Measurements from ENCODE around the gene PKLR.
"Not testable (repeated sequence)": the region's sequence is repeated elsewhere in the genome, so short reads cannot be mapped to it uniquely, and the experiment has no call there.

PKLR gene

GRCh38 chr1:155254228-155254713 is 47.0 kb downstream of the PKLR start:
- DNase-seq: no peak

DNA sequence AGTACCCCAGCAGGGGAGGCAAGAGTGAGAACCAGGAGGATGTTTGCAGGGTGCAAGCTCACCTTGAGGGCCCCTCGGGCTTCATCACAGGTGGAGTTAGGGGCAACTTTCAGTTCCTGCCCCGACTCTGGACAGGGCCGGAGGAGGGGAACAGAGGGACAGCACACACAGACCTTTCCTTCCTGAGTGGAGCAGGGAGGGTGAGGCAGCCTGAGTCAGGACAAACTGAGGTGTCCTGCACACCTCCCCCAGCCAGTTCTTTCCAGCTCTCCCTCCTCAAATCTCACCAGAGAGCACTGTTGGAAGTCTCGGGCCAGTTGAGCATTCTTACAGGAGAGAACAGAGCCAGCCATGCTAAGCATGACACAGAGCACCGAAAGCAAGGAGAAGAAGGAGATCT is 47.4 kb downstream of the PKLR start:
- no peak for DNase-seq

GRCh38 chr1:155253208-155253607 is 48.0 kb downstream of the PKLR start:
- no peak for DNase-seq

GRCh38 chr1:155251566-155251965 is 49.7 kb downstream of the PKLR start:
- DNase-seq: no peak

GRCh38 chr1:155250633-155251449 is 50.4 kb downstream of the PKLR start:
- peak; percentile 95 for DNase-seq

DNA sequence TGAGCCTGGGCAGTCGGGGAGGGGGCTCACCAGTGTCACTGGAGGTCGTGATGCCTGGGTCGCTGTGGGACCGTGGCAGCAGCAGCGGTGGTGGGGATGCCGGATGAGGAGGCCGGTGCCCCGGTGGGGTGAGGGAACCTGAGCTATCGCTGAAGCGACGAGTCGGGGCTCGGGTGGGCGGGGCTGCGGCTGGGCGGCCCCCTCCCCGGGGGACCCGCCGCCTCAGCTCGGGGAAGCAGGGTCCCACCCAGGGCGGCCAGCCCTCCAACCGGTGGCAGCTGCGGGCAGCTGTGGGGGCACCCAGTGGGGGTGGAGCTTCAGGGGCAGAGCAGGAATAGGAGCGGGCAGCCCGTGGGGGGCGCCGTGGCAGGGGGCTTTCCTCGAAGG is 51.0 kb downstream of the PKLR start:
- DNase-seq: peak; percentile 24

DNA sequence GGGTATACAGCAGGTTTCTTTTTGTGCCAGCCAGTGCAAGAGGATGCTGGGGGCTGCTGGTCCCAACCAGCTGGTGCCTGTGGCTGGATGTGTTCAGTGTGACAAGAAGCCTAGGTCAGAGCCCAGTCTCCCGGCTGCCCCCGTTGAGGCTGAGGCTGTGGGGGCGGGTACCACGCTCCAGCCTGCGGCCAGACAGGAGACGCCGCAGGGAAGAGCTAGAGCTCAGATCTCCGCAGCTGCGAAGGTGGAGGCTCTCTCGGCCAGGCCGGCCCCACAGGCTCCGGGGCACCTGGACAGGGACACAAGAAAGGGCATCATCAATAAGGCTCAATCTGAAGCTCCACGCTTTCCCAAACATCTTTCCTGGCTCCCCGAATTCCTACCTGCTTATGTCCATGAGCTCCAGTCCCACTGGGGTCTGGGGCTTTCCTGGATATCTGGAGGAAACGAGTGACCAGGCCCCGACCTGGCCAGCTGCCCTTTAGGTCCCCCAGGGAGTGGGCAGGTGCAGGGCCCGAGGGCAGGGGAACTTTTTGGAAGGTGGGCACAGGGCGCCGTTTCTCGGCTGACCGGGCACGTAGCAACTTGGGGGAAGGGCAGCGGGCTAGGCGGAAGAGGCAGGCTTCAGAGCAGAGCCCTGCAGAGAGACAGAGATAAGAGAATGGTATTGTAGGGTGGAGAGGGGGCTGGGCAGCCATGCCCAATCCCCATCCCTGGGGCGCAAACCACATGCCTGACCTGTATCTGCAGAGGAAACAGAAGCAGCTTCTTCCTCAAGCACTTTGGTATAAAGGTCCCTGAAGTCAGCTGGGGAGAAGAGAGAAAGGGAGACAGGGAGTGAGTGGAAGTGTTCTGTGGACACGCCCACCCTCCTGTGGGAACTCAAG is 53.3 kb downstream of the PKLR start:
- no peak for DNase-seq

DNA sequence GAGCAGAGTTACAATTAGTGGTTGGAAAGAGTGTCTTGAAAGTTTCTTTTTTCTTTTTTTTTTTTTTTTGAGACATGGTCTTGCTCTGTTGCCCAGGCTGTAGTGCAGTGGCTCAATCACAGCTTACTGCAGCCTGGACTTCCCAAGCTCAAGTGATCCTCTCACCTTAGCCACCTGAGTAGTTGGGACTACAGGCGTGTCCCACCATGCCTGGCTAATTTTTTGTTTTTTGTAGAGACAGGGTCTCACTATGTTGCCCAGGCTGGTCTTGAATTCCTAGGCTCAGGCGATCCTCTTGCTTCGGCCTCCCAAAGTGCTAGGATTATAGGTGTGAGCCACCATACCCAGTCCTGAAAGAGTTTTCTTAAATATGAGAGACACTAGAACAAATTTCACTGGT is 54.4 kb downstream of the PKLR start:
- not testable (repeated sequence) for DNase-seq

DNA sequence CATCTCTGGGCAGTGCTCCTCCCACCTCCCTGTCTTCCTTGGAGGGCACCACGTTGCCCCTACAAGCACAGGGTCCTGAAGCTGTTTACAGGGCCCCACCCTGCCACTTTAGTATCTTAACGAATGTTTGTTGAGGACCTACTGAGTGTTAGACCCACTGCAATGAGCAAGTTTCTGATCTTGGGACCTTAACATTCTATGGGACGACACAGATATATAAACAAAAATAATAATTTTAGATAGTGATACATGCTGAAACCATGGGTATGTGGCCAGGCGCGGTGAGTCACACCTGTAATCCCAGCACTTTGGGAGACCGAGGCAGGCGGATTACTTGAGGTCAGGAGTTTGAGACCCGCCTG is 56.1 kb downstream of the PKLR start:
- no peak for DNase-seq

- DNase-seq: peak; percentile 98
These were observed 56.7 kb downstream of the PKLR start for GRCh38 chr1:155244368-155245162.

- DNase-seq: no peak
These were observed 58.4 kb downstream of the PKLR start for GRCh38 chr1:155242805-155243358.

GRCh38 chr1:155241841-155242264 is 59.4 kb downstream of the PKLR start:
- DNase-seq: peak; percentile 25

DNA sequence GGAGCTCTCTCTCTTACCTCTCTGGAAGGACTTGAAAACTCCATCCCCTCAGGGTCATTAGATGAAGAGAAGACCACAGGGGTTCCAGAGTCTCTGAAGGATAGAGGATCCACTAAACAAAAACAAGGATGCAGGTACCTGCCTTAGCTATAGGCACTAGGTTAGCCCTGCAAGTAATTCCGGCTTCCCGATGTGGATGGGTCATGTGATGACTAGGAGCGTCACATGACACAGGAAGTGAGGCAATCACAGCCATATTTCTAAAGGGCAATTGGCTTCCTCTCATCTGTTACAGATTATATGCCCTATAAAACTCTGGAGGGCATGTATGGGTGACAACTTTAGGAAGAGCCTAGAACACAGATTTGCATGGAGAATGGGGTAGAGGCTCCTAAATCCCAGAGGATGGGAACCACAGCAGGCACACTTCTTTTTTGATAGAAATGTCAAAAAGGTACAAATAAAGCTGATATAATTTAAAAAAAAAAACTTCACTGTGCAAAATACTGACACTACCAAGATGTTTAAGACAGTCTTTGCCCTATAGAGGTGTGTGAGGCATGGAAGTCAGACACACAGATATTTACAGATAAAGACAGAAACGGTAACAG is 60.1 kb downstream of the PKLR start:
- peak; percentile 83 for DNase-seq

Measured in CD4-positive, alpha-beta T cell treated with Interleukin-10 for 1 hour (primary cell).